Ramos (cell line): Measurements from ENCODE around the gene HTR1B.

Experiments
- in situ Hi-C: fragments of 300-500 bp; cut with MboI; formaldehyde crosslinking; loops from one replicate; pipeline ENCODE4 v1.14.3; 2022; ENCODE audit warnings: low sequenced_read_pairs; ENCODE audit not compliant: unreplicated experiment

HTR1B gene

DNA sequence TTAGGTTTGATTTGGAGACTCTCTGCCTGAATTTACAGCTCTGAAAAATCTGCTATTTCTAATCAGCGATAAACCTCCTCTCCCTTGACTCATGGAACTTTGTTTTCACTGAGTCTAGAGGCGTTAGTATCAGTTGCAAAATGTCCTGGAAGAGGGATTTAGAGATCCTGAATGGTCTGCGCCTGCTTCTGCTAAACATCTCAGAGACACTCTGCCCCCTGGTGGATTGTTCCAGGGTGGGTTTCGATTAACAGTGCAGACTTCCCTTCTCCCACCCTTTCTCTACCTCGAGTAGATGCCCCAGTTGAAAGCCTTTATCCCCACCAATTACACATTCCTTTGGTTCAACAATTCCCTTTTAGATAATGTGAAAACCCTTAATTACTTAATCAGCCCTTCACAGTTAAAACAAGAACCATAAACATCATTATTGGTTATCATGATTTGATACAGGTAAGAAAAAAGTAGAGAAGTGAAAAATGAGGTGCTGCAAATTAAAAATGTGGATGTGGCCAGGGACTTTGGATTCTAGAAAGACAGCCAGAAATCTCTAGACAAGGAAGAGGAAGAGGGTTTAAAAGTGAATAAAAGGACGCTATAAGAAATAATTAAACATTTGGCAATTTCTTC is 5.5 kb downstream of the HTR1B start:
- in situ Hi-C loops: loop anchor here (25.0 kb wide), 1 partner anchor 1521 kb away; no protein-coding TSS in a partner anchor

DNA sequence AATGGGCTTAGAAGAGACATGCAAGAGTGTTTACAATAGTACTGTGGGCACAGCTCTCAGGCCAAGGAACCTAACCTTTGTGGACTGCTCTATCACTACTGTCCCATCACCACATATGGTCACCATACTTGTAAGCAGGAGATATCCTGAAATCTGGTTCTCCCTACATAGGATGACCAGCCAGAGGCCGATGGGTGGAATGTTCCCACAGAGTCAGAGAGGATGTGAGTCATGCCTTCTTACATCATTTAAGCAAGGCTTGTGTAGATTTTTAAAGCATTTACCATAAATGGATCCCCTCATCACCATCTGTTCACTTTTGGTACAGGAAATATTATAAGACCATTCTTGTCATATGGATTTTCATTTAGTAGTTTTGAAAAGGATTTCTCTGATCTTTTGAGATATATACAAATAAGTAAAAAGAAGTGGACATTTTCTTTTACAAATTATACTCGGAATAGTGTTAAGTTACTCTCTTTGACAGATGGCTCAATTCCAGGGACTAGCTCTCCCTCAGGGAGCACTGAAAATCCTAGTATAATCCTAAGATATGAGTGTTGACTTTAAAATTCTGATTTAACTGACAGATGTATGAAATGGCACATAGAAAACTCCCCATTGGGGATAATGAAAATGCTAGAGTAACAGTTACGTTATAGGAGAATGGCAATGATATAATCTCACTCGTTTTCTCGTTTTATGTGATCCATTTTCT is 6.6 kb downstream of the HTR1B start:
- in situ Hi-C loops: loop anchor here (25.0 kb wide), 1 partner anchor 1519 kb away; no protein-coding TSS in a partner anchor

DNA sequence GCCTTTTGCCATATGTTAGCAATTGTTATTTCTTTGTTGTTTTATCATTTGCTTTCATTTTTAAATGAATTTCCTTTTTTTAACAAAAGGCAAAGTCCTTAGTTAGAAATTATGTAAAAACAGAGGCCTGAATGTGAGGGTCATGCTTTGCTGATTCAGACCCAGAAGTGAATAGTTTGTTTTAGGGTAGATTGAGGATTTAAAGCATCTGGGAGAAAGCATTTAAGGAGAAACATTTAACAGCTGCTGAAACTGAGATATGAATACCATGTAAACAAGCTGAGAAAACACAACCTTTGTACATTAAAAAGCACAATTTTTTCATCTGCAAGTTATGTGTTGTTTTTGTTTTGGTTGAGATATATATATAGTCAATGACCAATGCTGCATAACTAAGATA is 8.0 kb downstream of the HTR1B start:
- in situ Hi-C loops: loop anchor here (25.0 kb wide), 1 partner anchor 1518 kb away; no protein-coding TSS in a partner anchor

DNA sequence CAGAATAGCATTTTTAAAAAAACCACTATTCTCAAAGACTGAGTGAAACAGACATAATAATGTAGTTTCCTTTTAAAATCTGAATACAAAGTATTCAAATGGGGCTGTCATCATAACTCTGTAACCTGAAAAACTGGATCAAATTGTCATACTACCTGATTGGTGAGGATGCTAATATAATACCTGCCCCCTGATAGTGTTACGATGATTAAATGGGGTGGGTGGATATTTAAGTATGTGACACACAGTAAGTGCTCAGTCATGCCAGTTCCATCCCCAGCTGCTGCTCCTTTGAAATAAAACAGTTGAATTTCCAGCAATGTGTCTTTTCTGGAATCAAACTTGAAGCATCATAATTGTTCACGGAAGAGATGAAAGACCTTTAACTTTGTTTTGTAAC is 8.9 kb downstream of the HTR1B start:
- in situ Hi-C loops: loop anchor here (25.0 kb wide), 1 partner anchor 1517 kb away; no protein-coding TSS in a partner anchor

DNA sequence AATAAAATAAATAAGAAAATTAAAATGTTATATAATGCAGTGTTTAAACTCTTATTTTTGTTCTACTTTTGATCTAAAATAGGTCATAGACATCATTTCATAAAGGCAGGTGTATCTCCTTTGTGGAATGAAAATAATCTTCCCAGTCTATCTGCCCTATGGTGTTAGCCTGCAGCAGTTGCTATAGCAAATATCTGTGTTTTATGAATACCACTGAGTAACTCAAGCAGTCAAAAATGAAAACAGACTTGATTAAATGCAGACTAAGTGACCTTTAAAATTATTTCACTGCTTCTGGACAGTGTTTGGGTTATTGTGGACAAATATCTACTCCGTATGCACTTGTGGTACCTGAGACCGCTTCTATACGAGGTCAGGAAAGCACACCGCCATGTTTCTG is 11.8 kb downstream of the HTR1B start:
- in situ Hi-C loops: loop anchor here (25.0 kb wide), 1 partner anchor 1514 kb away; no protein-coding TSS in a partner anchor

DNA sequence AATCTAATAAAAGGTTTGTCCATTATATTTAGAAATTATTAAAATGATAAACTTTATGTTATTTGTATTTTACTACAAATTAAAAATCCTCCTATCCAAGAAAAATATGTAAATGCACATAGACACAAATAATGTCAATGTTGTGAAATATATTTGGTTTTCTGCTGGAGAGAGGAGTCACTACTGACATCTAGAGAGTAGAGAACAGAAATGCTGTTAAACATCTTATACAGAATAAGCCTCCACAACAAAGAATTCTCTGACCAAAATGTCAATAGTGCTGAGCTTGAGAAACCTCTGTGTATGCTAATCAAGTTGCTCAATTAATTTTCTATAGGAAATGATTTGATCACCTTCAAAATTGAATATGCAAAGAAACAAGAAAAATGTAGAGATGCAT is 12.4 kb downstream of the HTR1B start:
- in situ Hi-C loops: loop anchor here (25.0 kb wide), 1 partner anchor 1514 kb away; no protein-coding TSS in a partner anchor

DNA sequence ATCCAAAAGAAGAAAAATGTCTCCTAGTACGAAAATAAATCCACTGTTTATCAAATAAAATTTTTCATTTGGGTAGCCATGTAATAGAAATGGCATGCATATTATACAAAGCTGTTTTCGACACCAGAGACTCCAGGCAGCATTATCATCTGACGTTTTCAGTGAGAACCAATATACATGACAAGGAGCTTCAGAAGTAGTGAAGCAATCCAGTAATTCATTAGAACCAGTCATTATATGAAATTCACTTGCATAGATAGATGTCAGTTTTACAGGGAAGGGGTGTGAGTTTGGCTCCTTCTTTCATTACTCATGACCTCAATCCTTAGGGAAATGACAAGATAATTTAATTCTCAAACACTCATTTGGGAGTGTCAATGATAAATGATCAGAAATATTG is 14.7 kb downstream of the HTR1B start:
- in situ Hi-C loops: no loop called here

DNA sequence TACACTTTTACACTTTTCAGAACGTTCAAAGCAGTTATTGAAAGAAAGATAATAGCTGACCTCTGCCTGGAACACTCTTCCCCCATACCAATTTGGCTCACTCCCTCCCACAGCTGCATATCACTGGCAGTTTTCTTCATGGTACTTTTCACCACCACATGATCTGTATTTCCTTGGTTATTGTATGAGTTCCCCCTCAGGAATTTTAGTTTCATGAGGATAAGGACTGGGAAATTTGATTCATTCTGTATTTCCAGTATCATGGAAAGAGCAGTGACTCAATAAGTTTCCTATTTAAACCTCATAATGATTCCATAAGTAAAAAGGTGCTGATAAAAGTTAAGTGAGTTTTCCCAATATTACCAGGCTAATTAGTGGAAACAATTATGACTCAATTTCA is 16.0 kb downstream of the HTR1B start:
- in situ Hi-C loops: no loop called here

DNA sequence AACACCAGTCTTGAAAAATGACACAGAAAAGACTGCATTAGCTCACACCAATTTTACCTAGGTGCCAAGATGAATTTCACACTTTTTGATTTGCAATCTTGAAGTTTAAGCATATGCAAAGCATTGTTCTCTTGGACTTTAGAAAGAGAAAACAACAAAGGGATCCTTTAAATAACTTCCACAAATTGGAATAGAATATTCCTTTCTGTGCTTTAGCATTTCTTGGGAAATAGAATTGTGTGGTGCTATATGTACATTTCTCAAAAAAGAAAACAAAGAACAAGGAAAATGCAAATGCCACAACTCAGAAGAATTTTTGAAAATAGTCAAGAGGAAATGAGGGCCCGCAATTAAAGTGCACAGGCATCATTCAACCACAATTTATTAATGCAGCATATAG is 17.0 kb downstream of the HTR1B start:
- in situ Hi-C loops: no loop called here

DNA sequence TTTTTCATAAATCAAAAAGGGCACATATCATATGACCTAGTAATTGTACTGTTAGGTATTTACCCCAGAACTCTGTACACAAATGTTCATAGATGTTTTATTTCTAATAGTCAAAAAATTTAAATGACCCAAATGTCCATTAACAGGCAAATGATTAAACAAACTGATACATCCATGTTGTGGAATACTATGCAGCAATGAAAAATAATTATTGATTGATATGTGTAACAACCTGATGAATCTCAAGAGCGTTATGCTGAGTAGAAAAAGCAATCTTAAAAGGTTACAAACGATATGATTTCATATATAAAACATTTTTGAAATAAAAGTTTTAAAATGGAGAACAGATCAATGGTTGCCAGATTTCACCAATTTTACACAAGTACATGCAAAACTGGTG is 18.1 kb downstream of the HTR1B start:
- in situ Hi-C loops: no loop called here

DNA sequence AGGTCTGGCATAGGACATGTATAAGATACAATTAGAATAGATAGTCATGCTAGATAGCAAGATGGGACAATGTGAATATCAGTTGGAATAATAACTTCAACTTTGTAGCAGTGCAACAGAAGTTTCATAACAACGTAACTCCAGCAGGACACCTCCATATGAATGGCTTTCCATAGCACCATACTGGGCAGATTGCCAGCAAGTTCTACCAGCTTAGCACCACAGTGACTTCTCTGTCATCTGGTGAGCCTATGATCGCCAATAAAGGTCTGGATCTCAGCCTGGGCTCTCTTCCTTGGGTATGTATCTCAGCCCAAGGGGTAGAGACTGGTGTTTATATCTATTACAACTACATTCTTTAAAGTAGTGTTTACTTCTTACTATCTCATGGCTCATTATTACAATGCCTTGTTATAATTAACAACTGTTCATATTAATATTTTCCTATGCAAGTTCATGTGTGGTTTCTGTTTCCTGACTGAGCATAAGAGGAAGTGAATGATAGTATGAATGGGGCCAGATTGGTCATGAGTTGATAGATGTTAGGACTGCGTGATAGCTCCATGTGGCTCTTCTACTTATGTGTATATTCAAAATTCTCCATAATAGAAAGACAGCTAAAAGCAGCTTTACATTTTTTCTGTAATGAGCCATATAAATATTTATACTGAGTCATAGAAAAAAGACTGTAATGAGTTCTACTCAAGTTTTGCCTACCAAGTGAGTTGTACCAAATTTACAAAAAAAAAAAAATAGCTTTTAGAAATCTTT is 22.9 kb downstream of the HTR1B start:
- in situ Hi-C loops: no loop called here

DNA sequence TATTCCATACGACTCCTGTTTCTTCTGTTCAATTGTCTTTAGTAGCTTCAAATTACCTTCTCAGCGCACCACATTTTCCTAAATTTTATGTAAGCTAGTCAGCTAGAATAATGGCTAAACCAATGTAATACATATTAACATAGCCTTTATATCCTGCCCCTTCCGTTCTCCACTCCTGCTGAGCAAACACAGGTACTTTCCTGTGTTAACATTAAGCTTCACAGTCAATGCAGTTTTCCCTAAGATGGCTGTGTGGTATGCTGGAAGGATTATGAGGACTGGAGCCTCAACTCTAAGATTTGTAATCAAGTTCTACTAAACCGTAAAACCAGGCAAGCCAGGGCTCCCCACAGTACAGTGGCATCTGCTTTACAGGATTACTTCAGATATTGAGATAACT is 29.4 kb downstream of the HTR1B start:
- in situ Hi-C loops: no loop called here

DNA sequence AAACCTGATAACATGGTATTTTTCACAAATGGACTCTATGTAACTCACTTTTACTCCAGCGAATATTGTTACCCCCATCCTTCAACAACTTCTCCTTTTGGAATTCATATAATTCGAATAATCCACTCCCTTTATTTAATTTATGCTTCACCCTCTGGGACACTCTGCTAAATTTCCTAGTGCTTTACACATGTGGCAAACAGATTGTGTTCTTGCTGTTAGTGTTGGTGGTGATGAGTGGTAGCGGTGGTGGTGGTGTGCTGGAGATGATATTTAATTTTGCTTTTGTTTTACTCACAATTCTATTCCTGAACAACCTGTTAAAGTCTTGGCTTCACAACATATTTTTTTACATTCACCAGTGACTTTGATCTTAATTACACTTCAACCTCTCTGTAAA is 32.8 kb downstream of the HTR1B start:
- in situ Hi-C loops: no loop called here

DNA sequence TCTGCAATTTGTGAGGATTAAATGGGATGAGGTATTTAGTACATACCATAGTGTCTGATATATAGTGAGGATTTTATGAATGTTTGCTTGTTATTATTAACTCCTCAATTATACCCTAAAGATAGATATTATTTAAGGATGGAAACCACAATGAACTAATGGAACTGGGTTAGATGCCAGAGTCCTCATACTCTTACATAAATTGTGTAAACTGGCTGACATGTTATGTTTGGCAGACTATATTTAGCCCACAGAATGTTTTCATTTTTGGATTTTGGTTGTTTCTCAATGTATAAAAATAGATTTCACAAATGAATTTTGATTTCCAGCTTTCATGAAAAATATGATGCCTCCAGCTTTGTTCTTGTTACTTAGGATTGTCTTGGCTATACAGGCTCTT is 37.6 kb downstream of the HTR1B start:
- in situ Hi-C loops: no loop called here

DNA sequence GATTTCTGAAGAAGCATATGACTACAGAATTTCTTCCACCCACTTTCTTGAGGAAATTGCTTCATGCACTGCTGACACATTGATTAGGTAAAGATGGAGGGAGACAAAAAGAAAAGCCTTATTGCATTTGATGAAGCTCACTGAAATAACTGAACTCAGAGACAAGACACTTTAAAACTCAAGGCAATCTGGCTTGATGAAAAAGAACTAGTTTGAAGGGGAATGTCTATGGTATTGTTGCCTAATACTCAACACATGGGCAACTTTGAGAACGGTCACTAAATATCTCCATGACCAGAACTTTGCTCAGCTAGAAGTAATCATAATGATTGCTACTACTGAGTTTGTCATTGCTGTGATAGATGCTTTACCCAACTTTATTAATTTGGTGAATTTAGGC is 38.1 kb downstream of the HTR1B start:
- in situ Hi-C loops: no loop called here

DNA sequence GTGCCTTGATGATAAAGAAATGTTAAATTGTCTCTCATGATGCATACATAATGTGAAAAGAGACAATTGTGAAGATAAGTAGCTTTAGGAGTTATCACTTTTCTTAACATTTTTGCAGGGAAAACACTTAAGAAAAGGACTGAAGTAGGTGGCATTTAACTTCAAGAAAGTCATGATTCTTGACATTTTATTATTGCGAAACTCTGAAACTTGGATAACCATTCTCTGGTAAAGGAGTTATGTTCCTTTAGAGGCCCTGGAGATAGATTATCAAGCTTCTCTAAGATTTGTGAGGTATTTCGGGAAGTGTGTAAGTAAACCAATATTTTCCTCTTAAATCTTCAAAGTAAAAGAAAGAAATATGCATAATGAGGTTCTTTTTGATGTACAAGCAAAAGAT is 38.5 kb downstream of the HTR1B start:
- in situ Hi-C loops: no loop called here

DNA sequence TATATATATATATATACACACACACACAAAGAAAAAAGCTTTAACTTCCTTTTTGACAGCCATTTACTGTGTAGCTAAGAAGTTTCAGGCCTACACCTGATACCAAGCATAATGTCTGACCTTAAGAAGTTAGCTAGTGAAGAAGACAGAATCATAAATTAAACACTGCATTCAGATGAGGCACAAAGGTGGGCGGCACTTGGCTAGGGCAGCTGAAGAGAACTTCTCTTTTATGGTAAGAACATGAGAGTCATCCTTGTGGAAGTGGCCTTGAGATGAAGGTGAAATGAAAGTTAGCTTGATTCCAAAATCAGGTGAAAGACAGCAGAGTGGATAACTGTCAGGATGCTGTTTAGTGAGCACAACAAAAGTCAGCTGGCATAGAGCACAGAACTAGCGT is 46.5 kb downstream of the HTR1B start:
- in situ Hi-C loops: no loop called here

DNA sequence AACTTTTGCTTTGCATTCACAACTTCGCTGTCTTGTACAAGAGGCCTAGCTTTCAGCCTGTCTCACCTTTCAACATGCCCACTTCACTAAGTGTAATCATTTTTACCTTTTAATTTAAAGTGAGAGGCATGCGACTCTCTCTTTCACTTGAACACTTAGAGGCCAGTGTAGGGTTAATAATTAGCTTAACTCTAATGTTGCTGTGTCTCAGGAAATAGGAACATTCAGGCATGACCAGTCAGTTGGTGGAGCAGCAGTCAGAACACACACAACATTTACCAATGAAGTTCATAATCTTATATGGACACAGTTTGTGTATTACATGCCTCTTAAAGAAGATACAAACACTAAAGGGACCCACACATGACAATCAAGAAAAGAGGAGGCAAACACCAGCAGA is 47.6 kb downstream of the HTR1B start:
- in situ Hi-C loops: no loop called here
